Measurements from ENCODE around the gene ALPI. TPM values are rescaled to one million over a fixed set of nuclear protein-coding genes. Genes with fewer than 3 reads are reported as not detected.

The ALPI gene
- not detected in 2 replicates for total RNA-seq

GRCh38 chr2:232455426-232456255, at the start of gene ALPI:
TSS of gene ALPI (plus strand) at chr2:232456153. CDS start at chr2:232456200, 47 bp downstream.

DNA sequence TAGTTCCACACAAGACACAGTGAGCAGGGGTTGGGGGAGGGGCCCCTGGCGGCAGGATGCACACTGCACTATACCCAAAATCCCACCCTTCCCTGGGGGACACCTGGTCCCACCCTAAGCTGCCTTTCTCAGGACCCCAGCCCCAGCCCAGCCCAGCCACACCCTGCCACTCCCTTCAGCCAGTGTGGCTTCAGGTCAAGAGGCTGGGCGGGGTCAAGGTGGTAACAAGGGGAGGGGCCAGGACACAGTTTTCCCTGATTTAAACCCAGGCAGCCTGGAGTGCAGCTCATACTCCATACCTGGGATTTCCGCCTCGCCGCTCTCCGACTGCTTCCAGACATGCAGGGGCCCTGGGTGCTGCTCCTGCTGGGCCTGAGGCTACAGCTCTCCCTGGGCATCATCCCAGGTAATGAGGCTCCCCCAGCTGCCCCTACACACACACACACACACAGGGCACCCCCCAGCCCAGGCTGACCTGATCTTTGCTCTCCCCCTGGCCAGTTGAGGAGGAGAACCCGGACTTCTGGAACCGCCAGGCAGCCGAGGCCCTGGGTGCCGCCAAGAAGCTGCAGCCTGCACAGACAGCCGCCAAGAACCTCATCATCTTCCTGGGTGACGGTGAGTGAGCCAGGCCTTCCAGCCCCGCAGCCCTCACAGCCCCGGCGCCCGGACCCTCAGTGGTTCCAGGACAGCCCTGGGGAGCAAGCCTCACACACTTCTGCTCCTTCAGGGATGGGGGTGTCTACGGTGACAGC, 49.2 kb upstream of the ALPI start, which contains the start of gene ALPG:
Gene ALPG (plus strand): TSS at position 289 of the 755 bp plus-strand sequence. CDS start 51 bp downstream, at position 340.

GRCh38 chr2:232487385-232488096, 31.6 kb downstream of the ALPI start, which contains the start of gene ECEL1:
TSS of gene ECEL1 (minus strand) at chr2:232487834. CDS start at chr2:232486653, 1,181 bp downstream.

Other genes starting within 250 kb of the ALPI start
- gene ALPP, start 77.4 kb upstream of the ALPI start, total RNA-seq = not detected in 2 replicates
- not detected in 2 replicates for gene ALPG, start 49.3 kb upstream of the ALPI start, total RNA-seq
- not detected in 2 replicates for gene ECEL1, start 31.7 kb downstream of the ALPI start, total RNA-seq
- gene PRSS56, start 64.2 kb downstream of the ALPI start, total RNA-seq = not detected in 2 replicates
- gene CHRND, start 70.0 kb downstream of the ALPI start, total RNA-seq = not detected in 2 replicates
- not detected in 2 replicates for gene CHRNG, start 83.5 kb downstream of the ALPI start, total RNA-seq
- 0.98 and 2.1 TPM in 2 replicates for gene TIGD1, start 94.4 kb downstream of the ALPI start, total RNA-seq
- gene EIF4E2, start 94.5 kb downstream of the ALPI start, total RNA-seq = 101 and 111 TPM in 2 replicates
- 0.11 TPM in 1 of 2 replicates, not detected in the other for gene EFHD1, start 177.5 kb downstream of the ALPI start, total RNA-seq
- gene GIGYF2, start 241.2 kb downstream of the ALPI start, total RNA-seq = 50.7 and 53.4 TPM in 2 replicates

All from dermis lymphatic vessel endothelial cell (primary cell).